HG02885 (cell line): ENCODE data around the gene ABLIM1.

Experiments
- ATAC-seq: cut with Tn5 transposase; IDR thresholded peaks from one replicate; pipeline ENCODE4 v1.9.1; 2021; ENCODE audit warnings: mild to moderate bottlenecking; ENCODE audit not compliant: unreplicated experiment, poor library complexity

Gene ABLIM1

DNA sequence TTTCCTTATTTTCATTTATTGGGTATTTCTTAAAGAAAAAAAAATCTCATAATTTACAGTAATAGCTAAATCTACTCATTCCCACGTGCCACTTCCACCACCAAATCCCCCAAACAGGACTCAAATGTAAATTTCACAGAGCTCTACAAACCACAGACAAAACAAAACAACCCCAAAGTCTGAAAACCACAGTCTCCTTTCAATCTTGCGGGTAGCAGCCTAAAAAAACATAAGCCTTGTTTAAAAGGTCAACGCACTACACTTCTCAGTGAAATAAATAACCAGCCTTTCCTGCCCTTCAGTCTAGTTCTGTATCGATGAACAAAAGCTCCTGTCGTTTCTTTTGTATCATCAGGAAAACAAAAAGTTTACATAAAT, 132.0 kb downstream of the ABLIM1 start:
- peak; percentile 39 for ATAC-seq

GRCh38 chr10:114525368-114525949, 132.6 kb downstream of the ABLIM1 start:
- no peak for ATAC-seq

DNA sequence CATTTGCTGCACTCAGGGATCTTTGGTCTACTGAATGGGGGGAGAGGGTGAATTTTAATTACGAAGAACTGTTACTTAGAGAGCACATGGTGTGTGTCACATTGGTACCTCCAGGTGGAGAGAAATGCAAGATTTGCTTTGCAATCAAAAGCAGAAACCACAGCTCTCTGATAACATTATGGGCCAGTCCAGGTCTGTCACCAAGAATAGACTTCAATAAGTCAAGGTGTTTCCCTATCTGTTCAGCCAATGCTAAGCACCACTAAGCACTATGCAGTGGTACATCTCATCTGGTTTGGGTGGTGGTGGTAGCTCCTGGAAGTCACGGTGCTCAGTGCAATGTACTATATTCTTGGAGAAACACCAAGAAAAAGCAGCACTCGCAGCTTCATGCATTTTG, 134.2 kb downstream of the ABLIM1 start:
- ATAC-seq, result no peak

DNA sequence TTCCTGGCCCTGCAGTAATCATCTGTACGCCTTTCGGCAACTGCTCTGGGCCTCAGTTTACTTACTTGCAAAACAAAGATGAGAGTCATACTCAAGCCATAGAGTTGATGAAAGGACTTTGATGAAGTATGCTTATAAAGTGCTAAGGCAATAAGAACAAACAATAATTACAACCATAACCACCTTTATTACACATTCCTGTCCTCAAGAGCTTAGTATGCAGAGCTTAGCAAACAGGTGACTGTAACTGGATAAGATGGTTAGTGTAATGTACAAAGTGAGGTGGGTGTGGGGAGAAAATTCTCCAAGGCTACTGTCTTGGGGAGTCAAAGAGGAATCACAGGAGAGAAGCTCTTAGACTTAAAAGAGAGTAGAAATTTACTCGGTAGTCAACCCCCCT, 136.8 kb downstream of the ABLIM1 start:
- ATAC-seq, result no peak

GRCh38 chr10:114520453-114520852, 137.6 kb downstream of the ABLIM1 start:
- ATAC-seq, result no peak

GRCh38 chr10:114519756-114520293, 138.2 kb downstream of the ABLIM1 start:
- ATAC-seq, result no peak

DNA sequence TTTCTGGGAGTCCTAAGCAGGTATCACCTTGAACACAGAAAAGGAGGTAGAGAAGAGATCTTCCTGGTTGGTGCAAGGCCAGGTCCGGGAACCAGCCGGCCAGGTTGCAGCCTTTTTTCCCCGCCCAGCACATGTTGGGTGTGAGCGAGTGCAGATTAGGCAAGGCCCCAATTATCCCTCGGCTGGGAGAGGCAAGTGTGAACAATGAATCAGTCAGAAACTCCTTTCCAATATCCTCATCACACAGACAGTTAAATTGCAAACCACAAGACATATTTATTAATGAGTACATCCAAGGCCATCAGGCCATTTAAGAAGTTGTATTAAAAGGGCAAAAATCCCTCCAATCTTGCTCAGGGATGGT, 138.8 kb downstream of the ABLIM1 start:
- no peak for ATAC-seq

DNA sequence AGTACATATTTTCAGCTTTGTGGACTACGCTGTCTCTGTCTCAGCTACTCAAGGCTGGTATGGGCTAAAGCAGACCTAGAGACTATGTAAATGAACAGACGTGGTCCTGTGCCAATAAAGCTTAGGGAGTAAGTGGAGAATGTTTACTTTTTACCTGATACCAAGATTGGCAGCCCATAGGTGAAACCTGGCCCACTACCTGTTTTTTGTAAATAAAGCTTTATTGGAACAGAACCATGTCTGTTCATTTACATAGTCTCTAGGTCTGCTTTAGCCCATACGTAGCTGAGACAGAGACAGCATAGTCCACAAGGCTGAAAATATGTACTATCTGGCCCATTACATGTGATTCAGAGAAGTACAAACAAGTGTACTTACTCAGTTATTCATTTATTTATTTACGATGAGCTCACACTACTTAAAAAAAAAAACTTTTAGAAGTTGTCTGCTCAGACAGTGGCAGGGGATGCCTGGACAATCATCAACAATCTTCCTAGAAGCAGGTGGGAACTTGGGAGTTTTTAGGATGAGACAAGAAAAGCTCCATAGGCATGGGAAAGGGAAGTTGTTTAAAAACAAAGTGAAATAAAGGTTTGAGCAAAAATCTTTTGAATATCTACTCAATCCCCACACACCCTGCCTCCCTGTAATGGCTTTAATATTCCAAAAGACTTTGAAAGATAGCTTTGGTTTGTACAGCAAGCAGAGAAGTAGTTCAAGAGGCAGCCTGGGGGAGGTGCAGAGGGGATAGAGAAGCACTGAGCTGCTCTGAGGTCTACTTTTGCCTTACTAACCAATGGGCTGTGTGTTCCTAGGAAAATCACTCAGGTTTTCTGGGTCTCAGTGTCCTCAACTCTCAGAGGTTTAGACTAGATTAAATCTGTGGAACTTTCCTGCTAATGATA, 139.4 kb downstream of the ABLIM1 start:
- ATAC-seq, result no peak

- ATAC-seq, result no peak
Observed at GRCh38 chr10:114517368-114518250, 140.5 kb downstream of the ABLIM1 start.

- no peak for ATAC-seq
Observed at GRCh38 chr10:114516356-114516755, 141.7 kb downstream of the ABLIM1 start.

DNA sequence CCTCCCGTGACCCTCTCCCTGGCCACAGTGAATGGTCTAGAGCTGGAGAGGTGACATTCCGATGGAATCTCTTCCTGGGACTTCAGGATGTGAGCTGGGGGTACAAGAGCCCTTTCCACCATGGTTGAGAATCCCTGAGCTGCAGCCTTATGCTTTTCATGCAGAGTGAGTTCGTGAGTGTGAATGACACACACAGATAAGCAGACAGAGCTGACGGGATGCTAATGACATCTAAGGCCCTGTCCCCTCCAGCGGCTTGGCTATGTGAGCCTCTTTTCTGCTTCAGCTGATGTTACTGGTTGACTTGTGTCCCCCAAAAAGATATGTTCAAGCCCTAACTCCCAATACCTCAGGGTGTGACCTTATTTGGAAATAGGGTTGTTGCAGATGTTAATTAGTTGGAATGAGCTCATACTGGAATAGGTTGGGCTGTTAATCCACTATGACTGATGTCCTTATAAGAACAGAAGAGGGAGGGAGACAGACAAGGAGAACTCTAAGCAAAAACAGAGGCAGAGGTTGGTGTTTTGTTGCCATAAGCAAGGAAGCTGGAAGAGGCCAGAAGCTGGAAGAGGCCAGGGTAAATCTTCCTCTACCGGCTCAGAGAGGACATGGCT, 142.7 kb downstream of the ABLIM1 start:
- ATAC-seq, result no peak

DNA sequence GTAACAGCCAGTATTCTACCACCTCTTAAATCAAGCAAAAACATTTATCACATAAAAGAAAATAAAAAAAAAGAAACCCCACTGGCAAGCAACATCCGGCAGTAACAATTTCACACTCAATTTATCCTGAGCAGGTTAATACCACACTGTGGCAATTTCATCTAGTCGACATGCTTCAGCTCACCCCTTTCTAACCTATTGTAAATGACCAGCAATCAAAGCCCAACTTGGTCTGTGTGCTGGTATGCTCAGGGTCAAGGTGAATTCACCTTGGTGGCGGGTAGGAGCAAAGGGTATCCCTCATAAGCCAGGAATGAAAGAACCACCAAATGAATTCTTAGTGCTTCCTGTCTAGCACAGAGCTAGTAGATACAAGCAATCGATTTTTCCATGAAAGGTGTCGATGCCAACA, 144.7 kb downstream of the ABLIM1 start:
- no peak for ATAC-seq

DNA sequence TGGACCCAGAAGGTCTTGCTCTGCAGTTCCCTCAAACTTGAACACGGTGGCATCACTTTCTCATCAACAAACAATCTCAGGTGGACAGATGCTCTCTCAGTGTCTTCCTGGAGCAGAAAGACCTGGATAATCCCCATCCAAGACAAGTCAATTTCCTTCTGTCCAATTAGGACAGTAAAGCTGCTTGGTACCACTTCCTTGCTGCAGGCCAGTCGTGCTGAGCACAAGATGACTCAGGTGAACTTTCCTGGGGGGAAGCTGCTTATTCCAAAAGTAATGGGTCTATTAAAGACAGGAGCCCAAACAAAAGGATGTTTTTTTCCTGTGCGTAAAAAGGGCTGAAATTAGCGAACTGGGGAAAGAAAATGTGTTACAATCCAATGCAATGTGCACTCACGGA, 146.2 kb downstream of the ABLIM1 start:
- ATAC-seq, result no peak

GRCh38 chr10:114508376-114508775, 149.7 kb downstream of the ABLIM1 start:
- ATAC-seq, result no peak

DNA sequence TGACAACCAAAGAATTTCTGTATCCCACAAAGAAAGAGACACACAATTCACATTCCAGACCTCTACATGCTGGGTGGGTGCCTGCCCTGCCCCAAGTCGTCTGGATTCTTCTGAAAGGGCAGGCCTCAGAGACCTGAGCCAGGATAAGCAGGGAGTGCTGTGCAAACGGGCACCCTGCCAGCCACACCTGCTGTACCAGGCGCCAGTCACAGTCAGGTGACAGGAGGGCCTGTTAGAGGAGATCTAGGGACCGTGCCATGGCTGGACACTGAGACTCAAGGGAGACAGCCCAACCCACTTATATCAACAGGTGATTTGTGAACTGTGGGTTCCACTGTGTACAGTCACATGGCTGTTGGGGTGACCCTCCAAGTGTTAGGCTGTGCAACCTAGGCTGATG, 150.6 kb downstream of the ABLIM1 start:
- ATAC-seq, result no peak

DNA sequence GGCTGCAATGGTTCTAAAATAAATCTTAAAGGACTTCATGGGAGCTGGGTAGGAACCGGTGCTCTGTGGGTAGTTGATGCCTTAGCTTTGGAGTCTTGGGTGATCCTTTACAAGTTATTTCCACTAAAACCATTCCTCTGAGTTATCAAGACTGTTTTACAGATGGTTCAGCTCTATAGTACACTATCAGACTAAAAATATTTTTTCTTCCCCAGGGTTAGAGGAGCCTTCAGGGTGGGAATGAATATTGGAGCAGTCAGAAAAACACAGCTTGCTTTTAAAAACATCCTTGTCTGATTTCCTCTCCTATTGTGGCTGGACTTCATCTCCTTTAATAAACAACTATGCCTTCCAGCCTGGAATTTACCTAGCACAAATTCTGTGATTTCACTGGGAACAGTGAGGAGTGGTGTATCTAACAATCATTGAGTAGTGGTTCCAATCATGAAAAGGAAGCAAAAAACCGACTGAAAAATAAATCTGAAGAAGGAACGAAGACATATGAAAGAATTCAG, 151.1 kb downstream of the ABLIM1 start:
- no peak for ATAC-seq

- ATAC-seq, result no peak
Observed at GRCh38 chr10:114504769-114505579, 153.1 kb downstream of the ABLIM1 start.

DNA sequence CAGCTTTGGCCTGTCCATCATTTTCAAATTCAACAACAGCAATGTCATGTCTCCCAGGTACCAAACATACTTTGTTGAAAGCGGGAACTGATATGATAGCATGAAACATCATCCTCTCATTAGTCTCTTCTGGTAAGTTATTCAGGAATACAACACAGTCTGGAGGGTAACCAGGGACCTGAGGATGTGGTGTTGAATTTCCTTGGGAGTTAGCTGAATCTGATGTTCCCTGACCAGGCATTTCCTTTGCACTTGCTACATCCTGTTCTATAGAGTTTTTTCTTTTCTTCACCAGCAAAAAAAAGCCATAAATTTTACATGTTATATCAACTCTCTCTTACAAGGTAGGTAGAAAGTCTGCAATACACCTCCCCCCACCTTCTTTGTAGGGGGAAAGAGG, 156.0 kb downstream of the ABLIM1 start:
- no peak for ATAC-seq

- ATAC-seq, result no peak
Observed at GRCh38 chr10:114501650-114502049, 156.4 kb downstream of the ABLIM1 start.
